ENCODE measurements around the gene USP13.

Gene USP13

DNA sequence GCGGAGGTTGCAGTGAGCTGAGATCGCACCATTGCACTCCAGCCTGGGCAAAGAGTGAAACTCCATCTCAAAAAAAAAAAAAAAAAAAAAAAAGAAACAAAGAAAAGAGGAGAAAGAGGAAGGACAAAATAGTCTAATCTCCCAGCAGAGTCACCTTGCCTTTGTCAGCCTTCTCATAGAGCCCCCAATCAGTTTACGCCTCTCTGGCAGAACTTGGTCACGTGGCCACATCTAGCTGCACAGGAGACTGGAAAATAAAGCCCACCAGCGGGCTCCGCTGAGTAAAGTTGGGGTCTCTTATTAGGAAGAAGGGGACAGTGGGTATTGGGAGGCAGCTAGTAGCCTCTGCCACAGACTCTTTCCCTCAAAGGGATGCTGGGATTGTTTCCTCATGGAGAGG lies 41.9 kb downstream of the USP13 start:
- FAIRE-seq (no peak), DNase-seq (ENCODE audit: insufficient read length, low spot score) (no peak)
- TF ChIP-seq CTCF (IDR thresholded peaks at IDR 0.05; ENCODE audit: insufficient read depth, missing control alignments): no peak

DNA sequence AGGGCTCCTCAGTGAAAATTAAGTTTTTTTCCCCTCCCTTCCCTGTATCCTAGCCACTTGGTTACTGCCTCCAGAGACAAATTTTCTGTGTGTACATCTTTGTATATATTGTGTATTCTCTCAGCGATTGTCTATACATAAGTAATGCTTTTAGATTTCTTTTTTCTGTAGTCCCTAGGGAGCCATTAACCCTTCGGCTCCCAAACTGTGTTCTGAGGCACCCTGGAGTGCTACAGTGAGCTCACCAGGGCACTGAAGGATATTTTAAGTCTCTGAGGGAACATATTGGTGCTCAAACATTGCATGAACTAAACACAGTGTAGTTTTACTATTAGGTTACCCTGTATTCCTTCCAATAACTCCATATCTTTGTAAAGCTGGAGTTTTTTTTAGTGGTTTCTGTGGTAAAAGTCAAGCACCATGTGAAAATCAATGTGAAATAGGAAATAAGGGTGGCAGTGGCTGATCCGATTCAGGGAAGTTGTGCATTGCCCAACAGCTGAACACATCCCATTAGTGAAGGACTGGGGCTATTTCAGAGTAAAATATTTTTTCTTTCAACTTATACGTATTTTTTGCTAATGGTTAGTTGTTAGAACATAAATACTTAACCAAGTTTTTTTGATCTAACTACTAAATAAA lies 43.0 kb downstream of the USP13 start:
- FAIRE-seq (no peak), DNase-seq (ENCODE audit: insufficient read length, low spot score) (no peak)
- no peak for TF ChIP-seq CTCF (IDR thresholded peaks at IDR 0.05; ENCODE audit: insufficient read depth, missing control alignments)

GRCh38 chr3:179697736-179698332 lies 45.0 kb downstream of the USP13 start:
- no peak for FAIRE-seq
- TF ChIP-seq CTCF (IDR thresholded peaks at IDR 0.05; ENCODE audit: insufficient read depth, missing control alignments): no peak
- no peak for DNase-seq (ENCODE audit: insufficient read length, low spot score)

- DNase-seq (ENCODE audit: insufficient read length, low spot score) (no peak), FAIRE-seq (no peak)
- TF ChIP-seq CTCF (IDR thresholded peaks at IDR 0.05; ENCODE audit: insufficient read depth, missing control alignments): no peak
Observed at GRCh38 chr3:179700716-179701115, 47.9 kb downstream of the USP13 start.

- no peak for FAIRE-seq
- TF ChIP-seq CTCF (IDR thresholded peaks at IDR 0.05; ENCODE audit: insufficient read depth, missing control alignments): no peak
- no peak for DNase-seq (ENCODE audit: insufficient read length, low spot score)
Observed at GRCh38 chr3:179701176-179701827, 48.5 kb downstream of the USP13 start.

DNA sequence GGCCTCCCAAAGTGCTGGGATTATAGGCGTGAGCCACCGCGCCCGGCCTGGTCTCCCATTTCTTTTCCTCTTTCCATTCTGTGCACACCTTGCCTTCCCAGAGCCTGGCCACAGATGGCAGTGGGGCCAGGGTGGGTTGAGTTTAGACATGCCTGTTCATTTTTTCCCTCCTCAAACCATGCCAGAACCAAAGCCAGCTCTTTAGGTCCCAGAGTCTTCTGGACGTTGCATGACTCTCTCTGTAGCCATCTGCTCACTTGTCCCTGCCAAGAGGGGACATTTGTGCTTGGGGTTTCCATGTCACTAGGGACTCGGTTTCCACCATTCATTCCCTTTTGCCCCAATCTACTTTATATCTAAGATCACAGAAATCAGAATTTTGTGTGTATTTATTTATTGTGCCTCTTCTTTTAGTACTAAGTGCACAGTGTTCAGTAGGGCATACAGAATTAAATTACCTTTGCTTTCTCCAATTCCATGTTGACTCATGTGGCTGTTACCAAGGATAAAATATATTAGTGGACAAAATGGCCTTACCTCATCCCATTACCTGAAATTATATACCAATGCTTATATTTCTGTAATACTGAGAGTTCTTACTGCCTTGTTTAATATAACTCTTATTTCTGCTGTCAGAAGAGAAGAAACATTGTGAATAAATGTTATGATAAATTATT lies 49.6 kb downstream of the USP13 start:
- DNase-seq (ENCODE audit: insufficient read length, low spot score) (no peak), FAIRE-seq (no peak)
- no peak for TF ChIP-seq CTCF (IDR thresholded peaks at IDR 0.05; ENCODE audit: insufficient read depth, missing control alignments)
